ENCODE measurements around the gene UBFD1.

- peak; percentile 94 to 99 (median 98) for TF ChIP-seq CTCF (IDR thresholded peaks at IDR 0.05)
- peak in 1 of 2 donors; percentile 8 for TF ChIP-seq POLR2A (IDR thresholded peaks at IDR 0.05)
Measured at GRCh38 chr16:23556881-23557778, at the start of gene UBFD1, which contains the start of gene EARS2.
